Activated T-cell treated with anti-CD3 and anti-CD28 coated beads for 48 hours (primary cell): Measurements from ENCODE around the gene EIF3F.
"Not testable (repeated sequence)": the region's sequence is repeated elsewhere in the genome, so short reads cannot be mapped to it uniquely, and the experiment has no call there.

Experiments
- DNase-seq: peaks from one replicate; pipeline ENCODE4 v3.0.0-alpha.2; 2020; ENCODE audit warnings: low read depth

The EIF3F gene

GRCh38 chr11:7987560-7987883, 385 bp downstream of the EIF3F start:
- not testable (repeated sequence) for DNase-seq

GRCh38 chr11:7994581-7995278, 7.6 kb downstream of the EIF3F start:
- no peak for DNase-seq

- no peak for DNase-seq
Measured at GRCh38 chr11:7999795-8000194, 12.7 kb downstream of the EIF3F start.

GRCh38 chr11:8000390-8000789, 13.3 kb downstream of the EIF3F start:
- DNase-seq = no peak

- no peak for DNase-seq
Measured at GRCh38 chr11:8002676-8003075, 15.5 kb downstream of the EIF3F start.

- DNase-seq = no peak
Measured at GRCh38 chr11:8003187-8003586, 16.1 kb downstream of the EIF3F start.

- no peak for DNase-seq
Measured at GRCh38 chr11:8004008-8004407, 16.9 kb downstream of the EIF3F start.

GRCh38 chr11:8005556-8005955, 18.4 kb downstream of the EIF3F start:
- no peak for DNase-seq

GRCh38 chr11:8006349-8006977, 19.3 kb downstream of the EIF3F start:
- no peak for DNase-seq

GRCh38 chr11:8008212-8008611, 21.1 kb downstream of the EIF3F start:
- DNase-seq = no peak

- no peak for DNase-seq
Measured at GRCh38 chr11:8009856-8010255, 22.7 kb downstream of the EIF3F start.

GRCh38 chr11:8011371-8011770, 24.2 kb downstream of the EIF3F start:
- DNase-seq = no peak

- no peak for DNase-seq
Measured at GRCh38 chr11:8011981-8012444, 24.9 kb downstream of the EIF3F start.

- no peak for DNase-seq
Measured at GRCh38 chr11:8013833-8014232, 26.7 kb downstream of the EIF3F start.

GRCh38 chr11:8015753-8016239, 28.7 kb downstream of the EIF3F start:
- no peak for DNase-seq

GRCh38 chr11:8016440-8016839, 29.3 kb downstream of the EIF3F start:
- no peak for DNase-seq

GRCh38 chr11:8017071-8017470, 29.9 kb downstream of the EIF3F start:
- no peak for DNase-seq

- DNase-seq = no peak
Measured at GRCh38 chr11:8017894-8018483, 30.9 kb downstream of the EIF3F start.

GRCh38 chr11:8018484-8019313, 31.6 kb downstream of the EIF3F start:
- DNase-seq = peak; percentile 47

- peak; percentile 21 for DNase-seq
Measured at GRCh38 chr11:8019314-8020243, 32.4 kb downstream of the EIF3F start.

GRCh38 chr11:8020244-8020597, 33.1 kb downstream of the EIF3F start:
- no peak for DNase-seq
